SK-N-SH (cell line): ENCODE data around the gene NT5DC2. TPM values are rescaled to one million over a fixed set of nuclear protein-coding genes. Genes with fewer than 3 reads are reported as not detected.

ENCODE experiments used
- CTCF ChIA-PET: fragments of 300-600, 350-600 bp; formaldehyde crosslinking; extraction: SDS; loops from one replicate; lab custom pipeline; 2021; lab: Yijun Ruan, JAX
- POLR2A ChIA-PET: fragments of 350-600 bp; sonication (Branson Sonifier 250); formaldehyde crosslinking; extraction: SDS; loops from one replicate; lab custom pipeline; 2020; ENCODE audit warnings: antibody characterized with exemption, inconsistent platforms; lab: Yijun Ruan, JAX
- DNase-seq: peaks from one replicate; pipeline ENCODE4 v3.0.0; 2012
- H2AFZ ChIP-seq: fragments of 200-600 bp; sonication (generic); 2 replicates; pipeline ENCODE4 v1.8.1; 2016; ENCODE audit warnings: antibody characterized with exemption, mild to moderate bottlenecking, low read depth
- H3F3A ChIP-seq: fragments of 200-600 bp; sonication (generic); replicated peaks from 2 replicates; pipeline ENCODE3; 2016; ENCODE audit warnings: antibody characterized with exemption, mild to moderate bottlenecking; ENCODE audit not compliant: insufficient read depth
- H3K27ac ChIP-seq, 2 experiments: fragments of 200-500 bp in 1 of 2; fragments of 200-600 bp in 1 of 2; sonication (Bioruptor generic) in 1 of 2; sonication (generic), shearing (Covaris generic) in 1 of 2; 2 replicates each; pipeline versions ENCODE4 v1.5.1 to v1.6.1; 2014 to 2016; ENCODE audit warnings: low read depth in 2 of 2, inconsistent platforms in 1 of 2, low read length in 1 of 2, mild to moderate bottlenecking in 1 of 2, mixed read lengths in 1 of 2
- H3K27me3 ChIP-seq: fragments of 200-600 bp; sonication (generic), shearing (Covaris generic); 2 replicates; pipeline ENCODE4 v1.6.1; 2016; ENCODE audit warnings: mixed run types; ENCODE audit not compliant: insufficient read depth
- H3K36me3 ChIP-seq, 2 experiments: fragments of 200-500 bp in 1 of 2; fragments of 200-600 bp in 1 of 2; sonication (Bioruptor generic) in 1 of 2; sonication (generic) in 1 of 2; replicated peaks in 1 of 2; 2 replicates each; pipeline versions ENCODE3 to v1.5.1; 2014 to 2016; ENCODE audit warnings: low read length in 1 of 2, mild to moderate bottlenecking in 1 of 2; ENCODE audit not compliant: insufficient read depth in 2 of 2, control insufficient read depth in 1 of 2
- H3K4me1 ChIP-seq, 2 experiments: fragments of 200-500 bp in 1 of 2; fragments of 200-600 bp in 1 of 2; sonication (Bioruptor generic) in 1 of 2; sonication (generic), shearing (Covaris generic) in 1 of 2; 2 replicates each; pipeline versions ENCODE4 v1.5.1 to v1.6.1; 2014 to 2016; ENCODE audit warnings: low read depth in 1 of 2, low read length in 1 of 2, mixed run types in 1 of 2; ENCODE audit not compliant: insufficient read depth in 2 of 2, control insufficient read depth in 1 of 2
- H3K4me2 ChIP-seq: fragments of 200-600 bp; sonication (generic), shearing (Covaris generic); 2 replicates; pipeline ENCODE4 v1.6.1; 2017; ENCODE audit warnings: mixed run types
- H3K4me3 ChIP-seq, 2 experiments: fragments of 200-500 bp in 1 of 2; fragments of 200-600 bp in 1 of 2; sonication (Bioruptor generic) in 1 of 2; sonication (generic), shearing (Covaris generic) in 1 of 2; 2 replicates each; pipeline versions ENCODE4 v1.5.1 to v1.8.1; 2014 to 2016; ENCODE audit warnings: low read depth in 2 of 2, inconsistent platforms in 1 of 2, low read length in 1 of 2, mild to moderate bottlenecking in 1 of 2, mixed read lengths in 1 of 2, moderate library complexity in 1 of 2
- H3K79me2 ChIP-seq: fragments of 200-600 bp; sonication (generic); 2 replicates; pipeline ENCODE4 v1.8.1; 2017; ENCODE audit warnings: mild to moderate bottlenecking; ENCODE audit not compliant: insufficient read depth
- H3K9ac ChIP-seq: fragments of 200-600 bp; sonication (generic); 2 replicates; pipeline ENCODE4 v1.6.1; 2017; ENCODE audit warnings: mixed run types
- H3K9me2 ChIP-seq: fragments of 200-600 bp; sonication (generic); 2 replicates; pipeline ENCODE4 v1.6.1; 2017; ENCODE audit warnings: mixed run types
- H3K9me3 ChIP-seq: fragments of 200-600 bp; sonication (generic); 2 replicates; pipeline ENCODE4 v1.6.1; 2017; ENCODE audit warnings: mixed run types, mild to moderate bottlenecking, moderate library complexity
- H4K20me1 ChIP-seq: fragments of 200-600 bp; sonication (generic); 2 replicates; pipeline ENCODE4 v1.6.1; 2017; ENCODE audit warnings: mild to moderate bottlenecking, mixed run types; ENCODE audit not compliant: insufficient read depth
- ELF1 ChIP-seq: IDR thresholded peaks from 2 replicates; pipeline ENCODE4 v1.4.0; 2012
- EP300 ChIP-seq, 2 experiments: IDR thresholded peaks; 2 replicates each; pipeline versions ENCODE4 v1.4.0 to v1.6.1; 2012; ENCODE audit warnings: borderline replicate concordance in 1 of 2, low read depth in 1 of 2, low read length in 1 of 2
- EZH2phosphoT487 ChIP-seq: fragments of 200-600 bp; sonication (generic); IDR thresholded peaks from 2 replicates; pipeline ENCODE4 v1.6.1; 2017; ENCODE audit warnings: low read depth, mixed run types, mild to moderate bottlenecking, antibody characterized with exemption, moderate library complexity, borderline replicate concordance
- FOSL2 ChIP-seq: IDR thresholded peaks from 2 replicates; pipeline ENCODE4 v1.4.0; 2012; ENCODE audit warnings: low read depth, mild to moderate bottlenecking, moderate library complexity, borderline replicate concordance
- FOXJ3 ChIP-seq: sonication (generic); formaldehyde crosslinking; IDR thresholded peaks from 2 replicates; pipeline ENCODE4 v1.5.1; 2020; ENCODE audit warnings: mild to moderate bottlenecking, missing genetic modification reagents
- GABPA ChIP-seq: IDR thresholded peaks from 2 replicates; pipeline ENCODE4 v1.4.0; 2012; ENCODE audit warnings: low read depth, mild to moderate bottlenecking
- GATA2 ChIP-seq: sonication (generic); formaldehyde crosslinking; IDR thresholded peaks from 2 replicates; pipeline ENCODE4 v1.5.0; 2020; ENCODE audit warnings: mild to moderate bottlenecking, missing genetic modification reagents
- IRF3 ChIP-seq: fragments of 150-350 bp; IDR thresholded peaks from 2 replicates; pipeline ENCODE4 v1.6.1; 2016; ENCODE audit warnings: mild to moderate bottlenecking, low read depth, low read length
- JUND ChIP-seq: IDR thresholded peaks from 2 replicates; pipeline ENCODE4 v1.4.0; 2012
- MEF2A ChIP-seq: IDR thresholded peaks from 2 replicates; pipeline ENCODE4 v1.4.0; 2012; ENCODE audit warnings: low read depth, borderline replicate concordance
- MXI1 ChIP-seq: IDR thresholded peaks from 2 replicates; pipeline ENCODE4 v1.6.1; 2012; ENCODE audit warnings: mild to moderate bottlenecking, low read depth, low read length, improper control_type of control experiment
- NFIC ChIP-seq: IDR thresholded peaks from 2 replicates; pipeline ENCODE4 v1.4.0; 2012; ENCODE audit warnings: borderline replicate concordance
- NRF1 ChIP-seq: IDR thresholded peaks from 2 replicates; pipeline ENCODE4 v1.6.1; 2012; ENCODE audit warnings: low read depth, mild to moderate bottlenecking, low read length
- POLR2AphosphoS5 ChIP-seq: IDR thresholded peaks from 2 replicates; pipeline ENCODE4 v1.6.1; 2012; ENCODE audit warnings: low read depth, low read length
- RFX5 ChIP-seq: IDR thresholded peaks from 2 replicates; pipeline ENCODE4 v1.6.1; 2012; ENCODE audit warnings: mild to moderate bottlenecking, improper control_type of control experiment, low read length
- TAF1 ChIP-seq: IDR thresholded peaks from 2 replicates; pipeline ENCODE4 v1.6.1; 2012; ENCODE audit warnings: low read depth, mild to moderate bottlenecking, low read length, moderate library complexity, borderline replicate concordance
- USF1 ChIP-seq: IDR thresholded peaks from 2 replicates; pipeline ENCODE4 v1.4.0; 2012; ENCODE audit warnings: low read depth, borderline replicate concordance
- USF2 ChIP-seq: fragments of 150-350 bp; IDR thresholded peaks from 2 replicates; pipeline ENCODE4 v1.6.1; 2017; ENCODE audit warnings: antibody characterized with exemption, low read length, low read depth, borderline replicate concordance
- WGBS: methylation state at CpG from one replicate; pipeline ENCODE4 v1.1.6; 2017; ENCODE audit warnings: low lambda C conversion rate; 5-methylcytosine and 5-hydroxymethylcytosine counted together
- polyA plus RNA-seq, 3 experiments: library from polyadenylated mRNA; depleted of rRNA; stranded (reverse); fragments of >200 nt; gene quantifications; 2 replicates each; pipeline ENCODE4 v1.2.3, GENCODE V29; 2012
- TF ChIP-seq, protein P1 (sequence below): fragments of 200-600 bp; sonication (generic); IDR thresholded peaks from 2 replicates; pipeline ENCODE4 v1.6.1; 2017; ENCODE audit warnings: antibody characterized with exemption, mild to moderate bottlenecking, moderate library complexity
- TF ChIP-seq, protein P2 (sequence below): IDR thresholded peaks from 2 replicates; pipeline ENCODE4 v1.4.0; 2012; ENCODE audit warnings: low read depth

Gene NT5DC2
- polyA plus RNA-seq, 1 of the 3 experiments (the other 2 are of a cell fraction): 113 TPM

DNA sequence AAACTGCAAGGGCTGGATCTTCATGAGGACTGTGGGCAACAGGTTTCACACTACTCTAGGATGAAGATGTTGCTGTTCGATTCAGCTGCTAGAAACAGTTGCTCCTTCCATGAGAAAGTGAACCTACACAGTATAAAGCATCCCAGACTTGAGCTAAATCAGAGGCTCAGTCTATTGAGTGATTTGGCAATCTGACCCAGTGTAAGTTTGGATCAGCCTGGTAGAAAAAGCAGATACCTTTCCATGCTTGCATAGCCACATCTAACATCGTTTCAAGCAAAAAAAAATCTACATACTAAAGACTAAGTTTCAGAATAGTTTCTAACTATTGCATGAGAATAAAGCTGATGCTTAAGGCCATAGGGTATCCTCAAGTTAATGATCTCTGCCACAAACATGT is 7.4 kb upstream of the NT5DC2 start:
- Histone ChIP-seq H3F3A (peaks cover 44% of the 10 kb centered on the region), H3K9ac (no peak overlapping the region), H3K79me2 (peaks cover 79% of the 10 kb centered on the region), H4K20me1 (peaks cover 30% of the 10 kb centered on the region), H3K4me2 (no peak overlapping the region), H3K27me3 (no peaks in the 10 kb centered on the region), H3K4me3 (no peak overlapping the region), H3K9me3 (no peaks in the 10 kb centered on the region)
- DNase-seq: no peak
- POLR2A ChIA-PET: no interaction called here
- WGBS: 84% methylated on average over 2 of the region's 2 CpGs
- TF ChIP-seq IRF3 (no peak), TAF1 (no peak), EP300 (IDR thresholded peaks at IDR 0.05; ENCODE audit: borderline replicate concordance in 1 of 2, low read depth in 1 of 2, low read length in 1 of 2) (no peak), FOXJ3 (no peak), MEF2A (no peak), FOSL2 (no peak), RFX5 (no peak), GATA2 (CRISPR knock-in tag) (no peak), NFIC (no peak), GABPA (no peak)
- TF ChIP-seq, all 33 proteins: peak for 0
- Histone ChIP-seq H3K4me1 (peaks cover 5 to 26% of the 10 kb centered on the region in 2 experiments), H3K36me3 (peaks cover 23 to 35% of the 10 kb centered on the region in 2 experiments), H3K9me2 (no peaks in the 10 kb centered on the region), H2AFZ (no peak overlapping the region), H3K27ac (no peak overlapping the region; a peak in 1 of 4 replicates)
- CTCF ChIA-PET: interaction anchor here (1.0 to 1.4 kb wide), 3 partner anchors 13 to 113 kb away, joined by 3 to 4 read pairs (median 3); no protein-coding TSS in a partner anchor

DNA sequence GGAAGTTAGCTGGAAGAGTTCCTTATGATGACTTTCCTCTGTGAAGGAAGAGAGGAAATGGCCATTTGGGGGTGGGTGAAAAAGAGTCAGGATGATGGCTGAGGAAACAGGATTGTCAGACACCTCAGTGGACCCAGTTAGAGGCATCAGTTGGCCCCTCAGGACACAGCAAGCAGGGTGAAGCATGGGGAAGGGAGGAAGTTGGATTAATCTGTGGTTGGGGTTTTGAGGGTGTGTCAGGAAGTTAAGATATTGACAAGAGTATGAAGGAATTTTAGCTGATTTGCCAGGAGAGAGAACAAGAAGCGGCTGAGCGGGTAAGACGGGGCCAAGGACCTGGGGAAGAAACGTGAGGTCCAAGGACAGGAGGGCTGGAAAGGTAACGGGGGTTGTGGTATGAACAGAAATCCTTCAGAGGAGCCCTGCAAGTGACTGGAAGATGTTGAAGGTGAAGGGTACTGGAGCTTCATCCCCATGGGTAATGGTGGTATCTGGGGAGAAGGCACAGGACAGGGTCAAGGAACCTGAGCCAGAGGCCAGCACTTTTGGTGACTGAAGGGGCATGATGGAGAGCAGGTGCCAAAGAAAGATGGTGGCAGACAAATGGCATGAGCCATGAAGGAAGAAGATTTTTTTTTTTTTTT is 5.5 kb upstream of the NT5DC2 start:
- no peak overlapping the region for H2AFZ ChIP-seq
- H3K79me2 ChIP-seq: peaks cover 78% of the 10 kb centered on the region
- no peak for DNase-seq
- H3K9me2 ChIP-seq: no peaks in the 10 kb centered on the region
- ChIA-PET POLR2A (interaction anchor here (1.2 kb wide), 1 partner anchor 66 kb away, joined by 4 read pairs; no protein-coding TSS in a partner anchor), CTCF (interaction anchor here (1.3 kb wide), 1 partner anchor 67 kb away, joined by 6 read pairs; no protein-coding TSS in a partner anchor)
- H3K4me2 ChIP-seq: peak overlapping the region; percentile 94
- H3K4me1 ChIP-seq: peaks cover 11 to 34% of the 10 kb centered on the region in 2 experiments
- peaks cover 49% of the 10 kb centered on the region for H3F3A ChIP-seq
- no peaks in the 10 kb centered on the region for H3K9me3 ChIP-seq
- no peak overlapping the region for H3K4me3 ChIP-seq
- H3K27me3 ChIP-seq: no peaks in the 10 kb centered on the region
- H4K20me1 ChIP-seq: peaks cover 27% of the 10 kb centered on the region
- H3K27ac ChIP-seq: no peak overlapping the region; a peak in 1 of 4 replicates
- WGBS: 96% methylated on average over 5 of the region's 5 CpGs
- H3K9ac ChIP-seq: no peak overlapping the region
- peaks cover 19 to 20% of the 10 kb centered on the region in 2 experiments for H3K36me3 ChIP-seq
- TF ChIP-seq, protein P1, sequence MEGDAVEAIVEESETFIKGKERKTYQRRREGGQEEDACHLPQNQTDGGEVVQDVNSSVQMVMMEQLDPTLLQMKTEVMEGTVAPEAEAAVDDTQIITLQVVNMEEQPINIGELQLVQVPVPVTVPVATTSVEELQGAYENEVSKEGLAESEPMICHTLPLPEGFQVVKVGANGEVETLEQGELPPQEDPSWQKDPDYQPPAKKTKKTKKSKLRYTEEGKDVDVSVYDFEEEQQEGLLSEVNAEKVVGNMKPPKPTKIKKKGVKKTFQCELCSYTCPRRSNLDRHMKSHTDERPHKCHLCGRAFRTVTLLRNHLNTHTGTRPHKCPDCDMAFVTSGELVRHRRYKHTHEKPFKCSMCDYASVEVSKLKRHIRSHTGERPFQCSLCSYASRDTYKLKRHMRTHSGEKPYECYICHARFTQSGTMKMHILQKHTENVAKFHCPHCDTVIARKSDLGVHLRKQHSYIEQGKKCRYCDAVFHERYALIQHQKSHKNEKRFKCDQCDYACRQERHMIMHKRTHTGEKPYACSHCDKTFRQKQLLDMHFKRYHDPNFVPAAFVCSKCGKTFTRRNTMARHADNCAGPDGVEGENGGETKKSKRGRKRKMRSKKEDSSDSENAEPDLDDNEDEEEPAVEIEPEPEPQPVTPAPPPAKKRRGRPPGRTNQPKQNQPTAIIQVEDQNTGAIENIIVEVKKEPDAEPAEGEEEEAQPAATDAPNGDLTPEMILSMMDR: no peak
- TF ChIP-seq GABPA: no peak
- TF ChIP-seq MXI1: no peak
- TF ChIP-seq USF1: no peak
- TF ChIP-seq FOSL2: no peak
- no peak for TF ChIP-seq USF2
- TF ChIP-seq IRF3: no peak
- TF ChIP-seq FOXJ3: no peak
- no peak for TF ChIP-seq NFIC
- no peak for TF ChIP-seq NRF1
- no peak for TF ChIP-seq JUND
- no peak for TF ChIP-seq EP300 (IDR thresholded peaks at IDR 0.05; ENCODE audit: borderline replicate concordance in 1 of 2, low read depth in 1 of 2, low read length in 1 of 2)
- no peak for TF ChIP-seq POLR2AphosphoS5
- no peak for TF ChIP-seq ELF1
- TF ChIP-seq, protein P2, sequence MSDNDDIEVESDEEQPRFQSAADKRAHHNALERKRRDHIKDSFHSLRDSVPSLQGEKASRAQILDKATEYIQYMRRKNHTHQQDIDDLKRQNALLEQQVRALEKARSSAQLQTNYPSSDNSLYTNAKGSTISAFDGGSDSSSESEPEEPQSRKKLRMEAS: no peak
- TF ChIP-seq EZH2phosphoT487: no peak
